K562 (cell line): ENCODE results near the gene MUC5AC.

Experiments used
- CBX2 ChIP-seq: fragments of 200-600 bp; sonication (generic); IDR thresholded peaks from one replicate; pipeline ENCODE4 v1.6.1; 2012; ENCODE audit warnings: mild to moderate bottlenecking, low read length, inconsistent platforms; ENCODE audit not compliant: insufficient read depth, poor library complexity, severe bottlenecking
- ETV5 ChIP-seq: sonication (generic); formaldehyde crosslinking; IDR thresholded peaks from 2 replicates; pipeline ENCODE4 v1.4.0; 2020; ENCODE audit warnings: low read depth, mild to moderate bottlenecking, missing genetic modification reagents
- HOXB6 ChIP-seq: fragments of 250-450 bp; sonication (Bioruptor Pico); IDR thresholded peaks from 2 replicates; pipeline ENCODE4 v1.5.1; 2022; ENCODE audit warnings: mild to moderate bottlenecking, borderline replicate concordance
- NFIC ChIP-seq: fragments of 450-650 bp; IDR thresholded peaks from 2 replicates; pipeline ENCODE4 v1.6.1; 2017; ENCODE audit warnings: mild to moderate bottlenecking, inconsistent platforms
- PCBP2 ChIP-seq: fragments of 200-400 bp; formaldehyde crosslinking; IDR thresholded peaks from 2 replicates; pipeline ENCODE4 v1.6.1; 2018; ENCODE audit warnings: low read length, low read depth, mild to moderate bottlenecking, moderate library complexity; ENCODE audit not compliant: poor library complexity, severe bottlenecking
- PHF21A ChIP-seq: fragments of 450-650 bp; IDR thresholded peaks from 2 replicates; pipeline ENCODE4 v1.6.1; 2017; ENCODE audit warnings: low read depth, borderline replicate concordance
- RFX5 ChIP-seq: IDR thresholded peaks from 2 replicates; pipeline ENCODE4 v1.6.1; 2011; ENCODE audit warnings: low read depth, mild to moderate bottlenecking, improper control_type of control experiment, low read length
- TEAD2 ChIP-seq: fragments of 450-650 bp; IDR thresholded peaks from 2 replicates; pipeline ENCODE4 v1.6.1; 2016; ENCODE audit warnings: missing genetic modification characterization, control low read depth, missing compliant biosample characterization
- TF ChIP-seq, protein P1 (sequence below), 3 experiments: IDR thresholded peaks in 2 of 3; conservative IDR thresholded peaks in 1 of 3; 2 replicates each; pipeline ENCODE4 v1.5.1; 2011 to 2012; ENCODE audit warnings: low read length in 3 of 3, mild to moderate bottlenecking in 3 of 3, control low read depth in 2 of 3, improper control_type of control experiment in 1 of 3, inconsistent platforms in 1 of 3, low read depth in 1 of 3, mixed read lengths in 1 of 3, moderate library complexity in 1 of 3; ENCODE audit not compliant: insufficient read depth in 2 of 3
- TF ChIP-seq, protein P2 (sequence below): sonication (generic); IDR thresholded peaks from 2 replicates; pipeline ENCODE4 v1.6.1; 2016
- TF ChIP-seq, protein P3 (sequence below): sonication (generic); formaldehyde crosslinking; IDR thresholded peaks from 2 replicates; pipeline ENCODE4 v1.5.0; 2020; ENCODE audit warnings: missing genetic modification reagents

- TF ChIP-seq, protein P1, sequence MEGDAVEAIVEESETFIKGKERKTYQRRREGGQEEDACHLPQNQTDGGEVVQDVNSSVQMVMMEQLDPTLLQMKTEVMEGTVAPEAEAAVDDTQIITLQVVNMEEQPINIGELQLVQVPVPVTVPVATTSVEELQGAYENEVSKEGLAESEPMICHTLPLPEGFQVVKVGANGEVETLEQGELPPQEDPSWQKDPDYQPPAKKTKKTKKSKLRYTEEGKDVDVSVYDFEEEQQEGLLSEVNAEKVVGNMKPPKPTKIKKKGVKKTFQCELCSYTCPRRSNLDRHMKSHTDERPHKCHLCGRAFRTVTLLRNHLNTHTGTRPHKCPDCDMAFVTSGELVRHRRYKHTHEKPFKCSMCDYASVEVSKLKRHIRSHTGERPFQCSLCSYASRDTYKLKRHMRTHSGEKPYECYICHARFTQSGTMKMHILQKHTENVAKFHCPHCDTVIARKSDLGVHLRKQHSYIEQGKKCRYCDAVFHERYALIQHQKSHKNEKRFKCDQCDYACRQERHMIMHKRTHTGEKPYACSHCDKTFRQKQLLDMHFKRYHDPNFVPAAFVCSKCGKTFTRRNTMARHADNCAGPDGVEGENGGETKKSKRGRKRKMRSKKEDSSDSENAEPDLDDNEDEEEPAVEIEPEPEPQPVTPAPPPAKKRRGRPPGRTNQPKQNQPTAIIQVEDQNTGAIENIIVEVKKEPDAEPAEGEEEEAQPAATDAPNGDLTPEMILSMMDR (IDR thresholded peaks at IDR 0.05 in 2 of 3, conservative IDR thresholded peaks at IDR 0.05 in 1 of 3; ENCODE audit: insufficient read depth in 2 of 3, low read depth in 1 of 3, low read length in 3 of 3), result 0 out of 6 replicates have a peak, but pooled peaks of 1 of the 3 experiments have one; percentile 4
- TF ChIP-seq PHF21A (no peak), NFIC (no peak), TEAD2 (tag) (no peak), ETV5 (no peak), RFX5 (no peak), HOXB6 (CRISPR knock-in tag) (no peak), PCBP2 (no peak), CBX2 (no peak)
- TF ChIP-seq, protein P2, sequence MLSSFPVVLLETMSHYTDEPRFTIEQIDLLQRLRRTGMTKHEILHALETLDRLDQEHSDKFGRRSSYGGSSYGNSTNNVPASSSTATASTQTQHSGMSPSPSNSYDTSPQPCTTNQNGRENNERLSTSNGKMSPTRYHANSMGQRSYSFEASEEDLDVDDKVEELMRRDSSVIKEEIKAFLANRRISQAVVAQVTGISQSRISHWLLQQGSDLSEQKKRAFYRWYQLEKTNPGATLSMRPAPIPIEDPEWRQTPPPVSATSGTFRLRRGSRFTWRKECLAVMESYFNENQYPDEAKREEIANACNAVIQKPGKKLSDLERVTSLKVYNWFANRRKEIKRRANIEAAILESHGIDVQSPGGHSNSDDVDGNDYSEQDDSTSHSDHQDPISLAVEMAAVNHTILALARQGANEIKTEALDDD, result no peak
- TF ChIP-seq, protein P3, sequence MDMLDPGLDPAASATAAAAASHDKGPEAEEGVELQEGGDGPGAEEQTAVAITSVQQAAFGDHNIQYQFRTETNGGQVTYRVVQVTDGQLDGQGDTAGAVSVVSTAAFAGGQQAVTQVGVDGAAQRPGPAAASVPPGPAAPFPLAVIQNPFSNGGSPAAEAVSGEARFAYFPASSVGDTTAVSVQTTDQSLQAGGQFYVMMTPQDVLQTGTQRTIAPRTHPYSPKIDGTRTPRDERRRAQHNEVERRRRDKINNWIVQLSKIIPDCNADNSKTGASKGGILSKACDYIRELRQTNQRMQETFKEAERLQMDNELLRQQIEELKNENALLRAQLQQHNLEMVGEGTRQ (CRISPR knock-in tag), result no peak
Measured at GRCh38 chr11:1225386-1226225, 67.9 kb downstream of the MUC5AC start.
